ENCODE data around the gene ELP5. TPM values are rescaled to one million over a fixed set of nuclear protein-coding genes. Genes with fewer than 3 reads are reported as not detected.

ELP5 gene
- total RNA-seq, 4 donors from 2014 or later: 14.9 to 21.8 (median 16.6) TPM

DNA sequence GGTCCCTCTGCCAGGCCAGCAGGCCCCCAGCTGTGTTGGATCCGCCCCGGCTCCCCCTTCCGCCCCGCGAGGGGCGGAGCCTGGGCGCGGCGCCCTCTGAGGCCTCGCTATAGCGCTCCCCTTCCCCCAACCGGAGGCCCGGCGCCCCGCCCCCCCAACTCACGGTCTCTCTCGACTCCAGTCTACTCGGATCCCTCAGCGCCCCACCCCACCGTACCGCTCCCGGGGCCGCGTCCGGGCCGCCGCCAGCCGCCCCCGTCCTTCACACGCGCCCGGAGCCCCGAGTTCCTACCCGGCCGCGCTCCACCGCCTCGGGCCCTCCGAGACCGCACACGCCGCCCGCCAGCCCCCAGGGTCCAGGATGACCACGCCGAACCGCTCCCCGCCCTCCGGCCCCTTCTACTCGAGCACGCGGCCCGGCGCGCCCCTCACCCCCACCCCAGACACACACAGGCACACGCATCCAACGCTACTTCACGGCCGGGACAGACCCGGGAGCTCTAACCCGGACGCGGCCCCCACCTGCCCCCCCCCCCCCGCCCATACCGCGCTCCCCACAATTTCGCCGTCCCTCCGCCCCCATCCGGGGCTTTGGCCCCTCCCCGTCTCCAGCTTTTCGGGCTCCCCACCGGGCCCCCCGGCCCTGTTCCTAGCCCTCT lies 14.1 kb upstream of the ELP5 start:
- WGBS, 2 donors: 0 to 1% methylated on average over 5 to 10 of the region's 73 CpGs
- H3K27me3 ChIP-seq: no peaks in the 10 kb centered on the region
- peak overlapping the region; percentile 97 to 99 (median 99) for H3K4me3 ChIP-seq
- H3K27ac ChIP-seq: peak overlapping the region; percentile 97 to 98 (median 98)
- H3K4me1 ChIP-seq: peaks cover 44 to 66% (median 46%) of the 10 kb centered on the region in 3 donors
- intact Hi-C loops (cut with DNase I): no loop called here
- TF ChIP-seq, protein P1, sequence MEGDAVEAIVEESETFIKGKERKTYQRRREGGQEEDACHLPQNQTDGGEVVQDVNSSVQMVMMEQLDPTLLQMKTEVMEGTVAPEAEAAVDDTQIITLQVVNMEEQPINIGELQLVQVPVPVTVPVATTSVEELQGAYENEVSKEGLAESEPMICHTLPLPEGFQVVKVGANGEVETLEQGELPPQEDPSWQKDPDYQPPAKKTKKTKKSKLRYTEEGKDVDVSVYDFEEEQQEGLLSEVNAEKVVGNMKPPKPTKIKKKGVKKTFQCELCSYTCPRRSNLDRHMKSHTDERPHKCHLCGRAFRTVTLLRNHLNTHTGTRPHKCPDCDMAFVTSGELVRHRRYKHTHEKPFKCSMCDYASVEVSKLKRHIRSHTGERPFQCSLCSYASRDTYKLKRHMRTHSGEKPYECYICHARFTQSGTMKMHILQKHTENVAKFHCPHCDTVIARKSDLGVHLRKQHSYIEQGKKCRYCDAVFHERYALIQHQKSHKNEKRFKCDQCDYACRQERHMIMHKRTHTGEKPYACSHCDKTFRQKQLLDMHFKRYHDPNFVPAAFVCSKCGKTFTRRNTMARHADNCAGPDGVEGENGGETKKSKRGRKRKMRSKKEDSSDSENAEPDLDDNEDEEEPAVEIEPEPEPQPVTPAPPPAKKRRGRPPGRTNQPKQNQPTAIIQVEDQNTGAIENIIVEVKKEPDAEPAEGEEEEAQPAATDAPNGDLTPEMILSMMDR (IDR thresholded peaks at IDR 0.05): no peak
- peak in 1 of 4 donors; percentile 42 for TF ChIP-seq POLR2A (IDR thresholded peaks at IDR 0.05)
- DNase-seq: no peak
- no peaks in the 10 kb centered on the region for H3K9me3 ChIP-seq
- H3K36me3 ChIP-seq: peaks cover 12 to 37% (median 14%) of the 10 kb centered on the region in 3 donors

DNA sequence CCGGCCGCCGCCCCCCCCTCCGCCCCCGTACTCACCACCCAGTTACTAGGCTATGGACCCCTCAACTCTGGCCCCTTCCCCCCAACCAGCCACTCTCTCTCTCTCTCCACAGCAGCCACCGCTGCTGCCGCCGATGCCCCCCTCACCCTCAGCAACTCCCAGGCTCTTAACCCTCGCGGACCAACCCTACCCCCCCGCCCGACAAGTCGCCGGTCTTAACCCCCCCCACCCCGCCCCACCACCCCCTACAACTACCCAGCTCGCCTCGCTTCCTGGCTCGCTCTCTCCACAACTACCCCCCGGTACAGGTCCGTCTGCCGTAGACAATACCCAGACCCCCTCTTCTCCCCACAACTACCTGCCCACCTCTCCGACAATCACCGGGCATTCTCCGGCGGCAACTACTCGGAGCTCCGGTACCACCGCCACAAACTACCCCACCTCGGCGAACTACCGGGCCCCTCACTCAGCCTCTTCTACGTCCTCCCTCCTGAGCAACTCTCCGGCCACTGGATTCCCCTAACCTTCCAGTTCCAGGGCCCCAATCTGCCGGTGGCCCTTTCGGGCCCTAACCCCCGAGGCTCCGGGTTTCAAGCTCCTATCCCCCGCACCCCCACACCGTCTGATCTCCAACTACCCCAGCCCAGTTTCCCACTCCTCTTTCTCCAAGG lies 13.5 kb upstream of the ELP5 start:
- intact Hi-C loops (cut with DNase I): no loop called here
- H3K4me1 ChIP-seq: peaks cover 40 to 65% (median 47%) of the 10 kb centered on the region in 3 donors
- H3K36me3 ChIP-seq: peaks cover 12 to 37% (median 14%) of the 10 kb centered on the region in 3 donors
- peak overlapping the region; percentile 97 to 99 (median 99) for H3K4me3 ChIP-seq
- H3K27ac ChIP-seq: peak overlapping the region; percentile 97 to 98 (median 98)
- 1 to 2% methylated on average over 20 to 31 of the region's 39 CpGs for WGBS, 2 donors
- no peaks in the 10 kb centered on the region for H3K9me3 ChIP-seq
- DNase-seq: no peak
- no peak for TF ChIP-seq POLR2A (IDR thresholded peaks at IDR 0.05)
- TF ChIP-seq, protein P1 (IDR thresholded peaks at IDR 0.05): no peak
- no peaks in the 10 kb centered on the region for H3K27me3 ChIP-seq

DNA sequence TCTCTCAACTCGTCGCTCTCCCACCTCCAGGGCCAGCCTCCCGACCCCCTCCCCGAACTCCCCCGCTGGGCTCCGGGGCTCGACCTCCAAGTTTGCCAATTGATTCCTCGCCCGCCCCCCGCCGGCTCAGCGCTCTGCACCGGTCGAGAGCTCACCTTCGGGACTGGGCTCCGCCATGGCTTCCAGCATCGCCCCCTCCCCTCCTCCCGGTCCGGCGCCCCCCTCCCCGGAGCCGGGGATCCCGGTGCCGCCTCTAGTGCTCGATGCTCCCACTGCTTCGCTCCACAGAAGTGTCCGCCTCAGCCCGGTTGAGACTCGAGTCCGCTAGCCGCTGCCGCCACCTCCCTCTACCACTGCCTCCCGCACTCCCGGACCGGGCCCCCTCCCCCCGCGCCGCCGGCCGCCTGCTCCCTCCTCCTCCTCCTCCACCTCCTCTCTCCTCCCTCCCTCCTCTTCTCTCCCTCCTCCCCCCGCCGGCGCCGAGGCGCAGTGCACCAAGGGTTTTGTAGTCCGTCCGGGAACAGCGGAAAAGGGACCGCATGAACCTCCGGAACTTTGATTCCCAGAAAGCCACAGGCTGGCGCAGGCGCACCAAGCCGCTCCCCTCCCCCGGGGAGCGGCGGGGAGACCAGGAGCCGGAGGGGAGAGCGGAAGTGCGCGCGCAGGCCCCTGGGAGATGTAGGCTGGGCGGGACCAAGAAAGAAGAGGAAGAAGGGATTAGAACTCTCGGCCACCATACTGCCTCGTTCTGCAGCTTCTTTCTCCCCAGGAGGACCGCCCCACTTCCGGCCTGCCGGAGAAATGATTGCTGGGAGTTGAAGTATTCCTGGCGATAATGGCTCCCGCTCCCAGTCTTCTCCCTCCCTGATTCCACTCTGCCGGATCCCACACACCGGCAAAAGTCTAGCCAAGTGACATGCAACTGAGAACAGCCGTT lies 12.7 kb upstream of the ELP5 start, which contains the start of gene PHF23:
Gene PHF23, minus strand, starts transcription at position 367 of the 937 bp plus-strand sequence. Its CDS starts 178 bp downstream, at position 189.
- intact Hi-C loops (cut with DNase I): no loop called here
- peak within 1 kb of the TSS; percentile 97 to 99 (median 99) for H3K4me3 ChIP-seq
- no peaks in the 10 kb centered on the region for H3K9me3 ChIP-seq
- H3K27ac ChIP-seq: peak within 1 kb of the TSS; percentile 97 to 100 (median 98)
- TF ChIP-seq, protein P1 (IDR thresholded peaks at IDR 0.05): peak; percentile 9 to 59 (median 46)
- peak in 3 of 4 donors; percentile 59 to 87 (median 60) for TF ChIP-seq POLR2A (IDR thresholded peaks at IDR 0.05)
- DNase-seq: peak; percentile 96
- H3K36me3 ChIP-seq: peaks cover 17 to 44% (median 19%) of the 10 kb centered on the region in 3 donors
- 0% methylated on average over 24 to 30 of the region's 72 CpGs for whole genome bisulfite sequencing, 2 donors
- H3K4me1 ChIP-seq: peaks cover 40 to 66% (median 50%) of the 10 kb centered on the region in 3 donors
- no peaks in the 10 kb centered on the region for H3K27me3 ChIP-seq

DNA sequence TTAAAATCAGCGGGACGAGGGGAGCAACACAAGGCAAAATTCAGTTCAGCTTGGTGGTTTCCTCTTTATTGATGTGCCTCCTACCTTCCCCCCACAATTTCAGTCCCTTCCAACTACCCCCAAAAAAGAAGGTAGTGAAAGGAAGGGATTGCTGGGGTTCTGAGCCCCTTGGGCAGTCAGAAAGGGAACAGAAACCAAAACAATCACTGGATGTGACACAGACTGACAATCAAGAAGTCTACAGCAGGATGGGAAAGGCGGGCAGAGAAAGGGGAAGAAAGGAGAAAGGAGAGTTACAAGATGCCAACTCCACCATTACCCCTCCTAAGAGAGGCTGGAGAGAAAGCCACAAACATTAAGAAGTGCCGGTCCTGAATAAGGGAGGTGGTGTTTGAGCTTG lies 11.6 kb upstream of the ELP5 start:
- Histone ChIP-seq H3K4me1 (peaks cover 30 to 56% (median 41%) of the 10 kb centered on the region in 3 donors), H3K9me3 (no peaks in the 10 kb centered on the region), H3K27ac (peak overlapping the region in 3 of 4 donors; percentile 97 to 100 (median 99)), H3K27me3 (no peaks in the 10 kb centered on the region), H3K4me3 (peak overlapping the region in 3 of 4 donors; percentile 76 to 99 (median 99)), H3K36me3 (peaks cover 22 to 51% (median 29%) of the 10 kb centered on the region in 3 donors)
- no peak for TF ChIP-seq POLR2A (IDR thresholded peaks at IDR 0.05)
- TF ChIP-seq, protein P1 (IDR thresholded peaks at IDR 0.05): no peak
- intact Hi-C loops (cut with DNase I): no loop called here
- WGBS, 2 donors: 59 to 75% methylated on average over 4 of the region's 4 CpGs
- DNase-seq: no peak

Measured in esophagus squamous epithelium (tissue), 5 donors.